HUDEP-2 (cell line): Measurements from ENCODE around the gene NIP7.

ENCODE experiments used
- DNase-seq, 76 experiments: peaks; one replicate each; lab custom pipeline; 2025; ENCODE audit not compliant: unreplicated experiment in 76 of 76; lab: John Stamatoyannopoulos, UW

The NIP7 gene

DNA sequence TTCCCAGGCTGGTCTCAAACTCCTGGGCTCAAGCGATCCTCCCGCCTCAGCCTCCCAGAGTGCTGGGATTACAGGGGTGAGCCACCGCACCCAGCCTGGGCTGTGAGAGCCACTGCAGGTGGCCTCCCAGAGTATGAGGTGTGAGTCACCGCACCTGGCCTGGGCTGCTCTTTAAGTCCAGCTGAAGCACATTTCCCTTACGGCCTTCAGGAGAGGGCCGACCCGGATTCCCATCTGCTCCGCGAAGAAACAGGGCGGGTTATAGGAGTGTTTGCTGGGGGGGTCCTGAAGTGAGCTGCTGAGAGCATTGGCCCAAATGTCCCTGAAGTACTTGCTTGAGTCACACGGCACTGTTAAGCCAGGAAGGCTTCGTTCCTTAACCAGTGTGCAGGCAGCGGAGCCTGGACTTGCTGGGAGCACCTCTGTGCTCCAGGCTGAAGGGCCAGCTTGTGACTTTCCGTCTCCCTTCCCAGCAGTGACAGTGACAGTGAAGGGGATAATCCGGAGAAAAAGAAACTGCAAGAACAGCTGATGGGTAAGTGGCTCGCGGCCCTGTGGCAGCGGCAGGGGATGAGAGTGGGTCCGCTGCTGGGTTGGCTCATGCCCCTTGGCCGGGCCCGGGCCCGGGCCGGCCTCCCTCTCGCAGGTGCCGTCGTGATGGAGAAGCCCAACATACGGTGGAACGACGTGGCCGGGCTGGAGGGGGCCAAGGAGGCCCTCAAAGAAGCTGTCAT, 21.2 kb upstream of the NIP7 start:
- no peak for DNase-seq

DNA sequence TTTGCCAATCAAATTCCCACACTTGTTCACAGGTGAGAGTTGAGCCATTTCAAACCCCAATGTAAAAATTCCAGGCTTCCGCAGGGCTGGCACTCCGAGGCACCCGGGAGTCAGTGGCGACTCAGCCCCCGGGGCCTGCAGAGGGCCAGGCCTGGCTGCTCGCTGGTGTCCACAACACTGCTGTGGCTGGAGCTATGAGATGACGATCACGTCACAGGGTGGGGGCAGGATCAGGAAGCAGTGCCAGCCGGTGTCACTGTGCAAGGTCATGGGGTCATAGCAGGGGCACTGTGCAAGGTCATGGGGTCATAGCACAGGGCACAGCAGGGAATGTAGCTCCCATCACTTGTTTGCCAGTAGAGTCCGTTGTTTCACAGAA, 20.7 kb upstream of the NIP7 start:
- DNase-seq = no peak

DNA sequence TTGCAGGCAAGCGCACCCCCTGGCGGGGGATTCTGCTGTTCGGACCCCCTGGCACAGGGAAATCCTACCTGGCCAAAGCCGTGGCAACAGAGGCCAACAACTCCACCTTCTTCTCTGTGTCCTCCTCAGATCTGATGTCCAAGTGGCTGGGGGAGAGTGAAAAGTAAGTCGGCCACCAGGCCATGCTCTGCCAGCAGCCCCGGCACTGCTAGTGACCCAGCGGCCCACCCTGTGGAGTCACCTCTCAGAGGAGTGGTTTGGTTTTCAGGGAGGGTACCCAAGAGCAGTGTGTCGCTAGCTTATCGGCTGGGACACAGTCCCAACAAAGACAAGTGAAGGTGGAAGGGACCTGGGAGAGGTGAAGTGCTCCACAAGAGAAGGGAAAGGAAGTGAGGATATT, 20.2 kb upstream of the NIP7 start:
- no peak for DNase-seq

DNA sequence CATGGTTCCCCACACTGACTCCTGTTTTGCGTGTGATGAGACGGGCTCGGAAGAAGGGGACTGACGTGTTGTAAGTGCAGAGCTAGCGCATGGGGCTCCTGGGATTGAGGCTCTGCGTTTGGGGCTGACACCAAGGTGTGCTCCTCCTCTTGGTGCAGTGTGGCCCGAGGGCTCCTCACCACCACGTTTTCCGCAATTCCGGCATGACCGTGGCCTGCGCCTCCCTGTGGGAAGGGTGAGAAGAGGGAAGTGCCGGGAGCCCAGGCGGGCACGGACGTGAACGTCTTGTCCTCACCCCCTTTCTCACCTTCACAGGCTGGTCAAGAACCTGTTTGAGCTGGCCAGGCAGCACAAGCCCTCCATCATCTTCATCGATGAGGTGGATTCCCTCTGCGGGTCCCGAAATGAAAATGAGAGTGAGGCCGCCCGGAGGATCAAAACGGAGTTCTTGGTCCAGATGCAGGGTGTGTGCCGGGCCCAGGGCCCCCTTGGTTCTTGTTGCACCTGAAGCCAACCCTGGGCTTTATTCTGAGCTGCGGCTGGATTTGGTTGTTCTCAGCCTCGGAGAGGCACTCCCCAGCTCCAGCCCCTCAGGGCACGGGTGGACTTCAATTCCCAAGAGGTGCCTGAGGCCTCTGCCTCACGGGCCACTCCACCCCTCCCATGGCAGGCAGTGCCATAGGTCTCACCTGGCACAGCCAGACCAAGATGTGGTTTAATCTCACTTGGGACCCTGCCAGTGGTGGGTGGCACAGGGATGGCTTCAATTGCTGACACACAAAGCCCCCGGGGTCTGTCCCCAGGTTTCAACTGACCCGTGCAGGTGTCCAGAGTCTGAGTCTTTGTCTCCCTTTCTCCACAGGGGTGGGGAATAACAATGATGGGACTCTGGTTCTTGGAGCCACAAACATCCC, 19.5 kb upstream of the NIP7 start:
- DNase-seq = no peak

DNA sequence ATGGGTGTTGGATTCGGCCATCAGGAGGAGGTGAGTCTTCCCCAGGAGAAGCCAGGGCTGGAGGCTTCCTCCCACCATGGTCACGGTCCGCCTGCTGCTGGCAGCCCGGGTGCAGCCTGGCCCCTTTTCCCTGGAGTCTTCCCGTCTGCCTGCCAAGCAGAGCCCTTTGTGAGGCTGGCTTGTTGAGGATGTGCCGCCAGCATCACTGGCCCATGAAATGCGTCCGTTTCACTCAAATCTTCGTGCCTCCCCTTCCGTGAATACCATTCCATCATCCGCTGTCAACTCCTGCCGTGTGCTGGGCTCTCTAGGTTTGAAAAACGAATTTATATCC, 18.9 kb upstream of the NIP7 start:
- DNase-seq = no peak

DNA sequence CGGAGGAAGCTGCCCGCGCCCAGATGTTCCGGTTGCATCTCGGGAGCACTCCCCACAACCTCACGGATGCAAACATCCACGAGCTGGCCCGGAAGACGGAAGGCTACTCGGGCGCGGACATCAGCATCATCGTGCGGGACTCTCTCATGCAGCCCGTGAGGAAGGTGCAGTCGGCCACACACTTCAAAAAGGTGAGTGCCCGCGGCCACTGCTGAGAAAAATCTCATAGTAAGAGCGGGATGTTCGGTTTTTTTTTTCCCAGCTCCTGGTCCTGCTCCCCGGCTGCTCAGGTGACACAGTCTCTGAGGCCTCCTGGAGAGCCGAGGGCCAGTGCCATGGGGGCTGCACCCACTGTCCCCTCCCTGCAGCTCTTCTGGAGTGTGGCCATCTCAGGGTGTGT, 18.5 kb upstream of the NIP7 start:
- DNase-seq = no peak

DNA sequence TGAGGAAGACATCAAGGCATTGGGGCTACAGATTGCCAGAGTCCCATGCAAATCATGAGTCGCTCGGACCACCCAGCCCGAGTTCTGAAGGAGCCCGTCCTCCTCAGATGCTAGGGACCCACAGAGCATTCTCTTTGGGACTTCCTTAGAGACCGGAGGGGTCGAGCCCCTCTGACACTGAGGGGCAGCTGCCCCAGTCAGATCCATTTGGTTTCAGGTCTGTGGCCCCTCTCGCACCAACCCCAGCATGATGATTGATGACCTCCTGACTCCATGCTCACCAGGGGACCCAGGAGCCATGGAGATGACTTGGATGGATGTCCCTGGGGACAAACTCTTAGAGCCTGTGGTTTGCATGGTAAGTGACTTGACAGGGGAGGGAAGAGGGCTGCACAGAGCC, 17.2 kb upstream of the NIP7 start:
- no peak for DNase-seq

DNA sequence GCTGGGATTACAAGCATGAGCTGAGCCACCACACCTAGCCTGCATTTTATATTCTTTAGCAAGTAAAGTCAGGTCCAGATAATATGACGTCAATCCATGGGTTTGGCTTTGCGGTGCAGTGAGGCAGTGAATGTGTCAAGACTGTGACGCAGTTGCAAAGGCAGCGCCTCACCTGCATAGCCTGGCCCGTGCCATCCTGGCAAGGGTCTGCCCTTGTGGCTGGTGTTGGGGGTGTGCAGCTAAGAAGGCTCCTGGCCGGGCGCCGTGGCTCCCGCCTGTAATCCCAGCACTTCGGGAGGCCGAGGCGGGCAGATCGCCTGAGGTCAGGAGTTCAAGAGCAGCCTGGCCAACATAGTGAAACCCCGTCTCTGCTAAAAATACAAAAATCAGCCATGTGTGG, 16.2 kb upstream of the NIP7 start:
- DNase-seq = no peak

DNA sequence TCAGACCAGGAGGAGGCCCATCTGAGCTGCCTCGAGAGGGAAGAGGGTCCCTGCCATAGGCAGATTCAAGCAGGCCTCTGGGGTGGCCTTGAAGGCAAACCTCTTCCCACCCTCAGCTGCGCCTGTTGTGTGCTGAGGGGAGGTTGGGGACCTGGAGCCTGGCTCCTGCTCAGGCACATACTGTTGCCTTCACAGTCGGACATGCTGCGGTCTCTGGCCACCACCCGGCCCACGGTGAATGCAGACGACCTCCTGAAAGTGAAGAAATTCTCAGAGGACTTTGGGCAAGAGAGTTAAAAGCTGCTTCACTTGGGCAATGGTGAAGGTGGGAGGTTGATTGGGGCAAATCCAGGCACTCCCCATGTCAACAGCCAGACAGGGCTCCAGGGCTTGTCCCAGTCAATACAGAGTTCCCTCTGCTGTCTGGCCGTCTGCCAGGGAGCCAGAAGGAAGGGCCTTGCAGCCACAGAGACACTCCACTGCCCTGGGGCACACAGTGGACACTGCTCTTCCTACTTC, 15.5 kb upstream of the NIP7 start:
- peak in 12 of 76 experiments; percentile 5 to 35 (median 18) for DNase-seq

DNA sequence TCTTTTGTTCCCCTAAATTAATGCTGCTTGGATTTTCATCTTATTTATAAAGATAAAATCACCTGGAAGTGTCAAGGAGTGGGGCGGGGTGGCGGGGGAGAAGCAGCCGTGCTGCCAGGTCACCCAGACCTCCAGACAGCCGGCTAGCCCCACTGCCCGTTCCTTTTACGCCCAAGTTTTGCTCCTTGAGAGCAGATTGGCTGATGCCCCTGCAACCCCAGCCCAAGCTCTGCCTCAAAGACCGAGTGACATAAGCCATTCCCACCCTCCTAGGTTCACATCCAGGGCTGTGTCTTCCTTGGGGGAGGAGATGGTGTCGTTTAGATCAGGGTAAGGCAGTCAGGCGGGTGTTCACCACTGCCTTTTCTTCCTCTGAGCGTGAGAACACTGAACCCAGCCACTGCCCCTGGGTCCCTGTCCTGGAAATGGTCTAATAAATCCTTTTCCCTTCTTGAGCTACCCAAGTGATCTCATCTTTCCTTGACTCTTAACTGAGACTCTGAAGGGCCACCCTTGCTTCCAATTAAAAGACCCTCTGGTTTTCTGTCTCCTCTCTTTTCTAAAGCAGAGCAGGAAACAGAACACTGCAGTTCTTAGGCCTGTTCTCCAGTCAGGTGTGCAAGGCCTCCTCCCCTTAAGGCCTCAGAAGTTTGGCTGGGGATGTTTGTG, 14.9 kb upstream of the NIP7 start:
- no peak for DNase-seq

DNA sequence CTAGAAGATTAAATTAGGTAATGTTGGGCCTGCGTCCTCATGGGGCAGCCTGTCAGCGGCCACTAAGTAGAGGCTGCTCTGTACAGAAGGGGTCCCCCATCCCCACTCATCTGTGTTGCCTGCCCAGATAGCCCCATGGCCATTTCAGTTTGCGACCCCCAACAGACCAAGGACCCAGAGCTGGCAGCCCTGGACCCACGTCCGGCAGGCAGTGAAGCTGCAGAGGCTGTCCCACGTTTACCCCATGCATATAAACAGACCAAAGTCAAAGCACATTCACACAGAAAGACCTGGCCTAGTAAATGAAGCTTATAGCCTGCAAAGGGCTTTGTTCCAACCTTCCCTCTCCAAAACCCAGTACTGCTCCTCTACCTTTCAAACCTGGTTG, 13.8 kb upstream of the NIP7 start:
- no peak for DNase-seq

DNA sequence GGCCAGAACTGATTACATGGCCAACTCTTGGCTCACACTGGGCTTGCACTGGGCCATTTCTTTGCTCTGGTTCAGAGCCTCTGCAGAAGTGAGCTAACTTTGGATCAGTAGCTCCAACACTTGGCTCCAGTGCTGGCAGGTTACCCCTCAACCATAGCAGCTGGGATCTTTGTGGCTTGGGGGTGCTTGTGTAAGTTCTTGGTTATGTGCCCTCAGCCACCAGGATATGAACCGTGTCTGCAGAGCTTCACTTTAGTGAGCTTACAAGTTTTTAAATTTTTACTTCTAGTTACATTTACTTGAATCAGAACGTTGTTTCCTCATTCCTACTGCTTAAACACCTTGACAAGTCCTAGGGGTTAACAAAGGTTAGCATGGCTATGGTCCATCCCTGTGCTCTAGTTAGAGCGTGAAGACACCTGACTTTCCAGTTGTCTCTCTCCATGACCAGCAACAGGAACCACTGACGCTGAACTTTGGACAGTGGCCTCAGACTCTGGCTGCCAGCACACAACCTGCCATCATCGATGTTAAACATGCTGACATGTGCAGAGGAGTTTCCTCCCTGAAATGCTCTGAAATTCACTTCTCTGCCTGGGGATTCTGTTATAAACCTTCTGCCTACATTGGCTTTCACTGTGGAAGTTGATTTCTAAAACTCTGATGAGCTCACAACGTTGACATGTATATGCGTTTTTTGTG, 13.2 kb upstream of the NIP7 start:
- DNase-seq = no peak

DNA sequence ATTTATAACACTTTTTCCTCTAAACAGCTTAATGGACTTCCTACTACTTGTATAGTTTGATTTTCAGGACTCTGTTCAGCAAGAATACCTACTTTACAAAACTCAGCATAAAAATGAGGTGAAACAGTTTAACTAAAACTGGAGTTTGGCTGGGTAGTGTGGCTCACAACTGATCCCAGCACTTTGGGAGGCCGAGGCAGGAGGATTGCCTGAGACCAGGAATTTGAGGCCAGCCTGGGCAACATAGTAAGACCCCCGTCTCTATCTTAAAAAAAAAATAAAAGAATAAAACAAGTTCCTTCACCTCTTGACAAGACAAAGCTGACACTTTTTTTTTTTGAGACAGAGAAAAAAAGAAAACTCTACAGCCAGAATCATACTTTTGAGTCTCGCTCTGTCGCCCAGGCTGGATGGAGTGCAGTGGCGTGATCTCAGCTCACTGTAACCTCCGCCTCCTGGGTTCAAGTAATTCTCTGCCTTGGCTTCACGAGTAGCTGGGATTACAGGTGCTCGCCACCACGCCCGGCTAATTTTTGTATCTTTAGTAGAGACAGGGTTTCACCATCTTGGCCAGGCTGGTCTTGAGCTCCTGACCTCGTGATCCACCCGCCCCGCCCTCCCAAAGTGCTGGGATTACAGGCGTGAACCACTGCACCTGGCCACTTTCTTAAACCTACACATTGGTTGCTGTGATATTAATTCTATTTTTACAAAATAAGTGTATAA, 11.8 kb upstream of the NIP7 start:
- DNase-seq = no peak

DNA sequence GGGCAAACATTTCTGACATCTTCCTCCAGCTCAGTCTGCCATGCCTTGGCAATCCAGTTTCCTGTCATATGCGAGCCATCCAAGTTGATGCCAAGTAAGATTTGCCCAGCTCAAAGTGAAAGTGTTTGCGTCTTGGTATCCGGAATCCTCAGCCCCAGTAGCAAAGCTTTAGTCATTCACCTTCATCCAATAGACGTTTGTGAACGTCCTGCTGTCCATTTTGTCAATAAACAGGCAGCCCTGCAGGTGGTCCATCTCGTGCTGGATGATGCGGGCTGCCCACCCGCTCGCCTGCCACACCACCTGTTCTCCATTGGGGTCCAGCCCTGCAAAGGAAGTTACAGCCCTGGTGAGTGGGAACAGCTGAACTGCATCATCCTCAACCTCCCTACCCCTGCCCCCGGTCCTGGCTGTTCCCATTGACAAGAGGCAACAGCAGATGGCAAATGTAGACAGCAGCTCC, 10.7 kb upstream of the NIP7 start:
- no peak for DNase-seq

DNA sequence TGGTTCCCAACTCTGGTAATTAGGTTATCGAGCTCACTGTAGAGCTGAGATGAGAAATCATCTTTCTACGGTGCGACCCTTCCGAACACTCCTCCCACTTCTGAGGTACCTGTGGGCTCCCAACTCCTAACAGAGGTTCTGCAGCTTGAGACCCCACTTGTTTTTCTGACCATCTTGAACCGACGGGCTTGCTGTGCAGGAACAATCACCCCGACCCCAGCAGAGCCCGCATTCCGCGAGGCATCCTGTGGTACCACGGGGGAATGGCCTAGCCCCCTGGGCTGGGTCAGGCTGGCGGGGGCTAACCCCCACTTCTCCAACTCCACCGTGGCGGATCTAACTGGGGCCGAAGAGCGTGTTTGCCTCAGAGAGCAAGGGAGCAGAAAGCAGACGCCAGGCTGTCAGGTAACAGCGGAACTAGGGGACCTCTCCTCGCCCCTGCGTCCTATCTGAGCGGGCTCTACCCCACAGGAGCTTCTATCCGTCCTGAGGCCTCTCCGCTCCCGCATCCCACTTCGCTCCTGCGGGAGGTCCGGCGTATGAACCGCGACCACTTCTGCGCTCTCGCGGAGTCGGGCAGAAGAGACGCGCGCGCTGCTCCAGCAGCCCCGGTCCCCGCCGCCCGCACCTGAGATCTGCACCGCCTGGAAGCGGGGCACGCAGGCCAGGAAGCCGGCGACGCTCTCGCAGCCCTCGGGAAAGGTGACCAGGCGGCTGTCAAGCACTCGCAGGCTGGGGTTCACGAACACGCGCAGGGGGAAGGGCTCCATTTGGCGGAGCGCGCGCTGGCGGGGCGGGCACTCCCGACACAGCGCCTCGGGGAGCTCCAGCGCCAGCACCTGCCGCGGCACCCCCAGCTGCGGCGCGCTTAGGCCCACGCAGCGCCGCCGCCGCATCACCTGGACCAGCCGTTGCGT, 9.9 kb upstream of the NIP7 start:
- DNase-seq = peak in 16 of 76 experiments; percentile 11 to 46 (median 24)

DNA sequence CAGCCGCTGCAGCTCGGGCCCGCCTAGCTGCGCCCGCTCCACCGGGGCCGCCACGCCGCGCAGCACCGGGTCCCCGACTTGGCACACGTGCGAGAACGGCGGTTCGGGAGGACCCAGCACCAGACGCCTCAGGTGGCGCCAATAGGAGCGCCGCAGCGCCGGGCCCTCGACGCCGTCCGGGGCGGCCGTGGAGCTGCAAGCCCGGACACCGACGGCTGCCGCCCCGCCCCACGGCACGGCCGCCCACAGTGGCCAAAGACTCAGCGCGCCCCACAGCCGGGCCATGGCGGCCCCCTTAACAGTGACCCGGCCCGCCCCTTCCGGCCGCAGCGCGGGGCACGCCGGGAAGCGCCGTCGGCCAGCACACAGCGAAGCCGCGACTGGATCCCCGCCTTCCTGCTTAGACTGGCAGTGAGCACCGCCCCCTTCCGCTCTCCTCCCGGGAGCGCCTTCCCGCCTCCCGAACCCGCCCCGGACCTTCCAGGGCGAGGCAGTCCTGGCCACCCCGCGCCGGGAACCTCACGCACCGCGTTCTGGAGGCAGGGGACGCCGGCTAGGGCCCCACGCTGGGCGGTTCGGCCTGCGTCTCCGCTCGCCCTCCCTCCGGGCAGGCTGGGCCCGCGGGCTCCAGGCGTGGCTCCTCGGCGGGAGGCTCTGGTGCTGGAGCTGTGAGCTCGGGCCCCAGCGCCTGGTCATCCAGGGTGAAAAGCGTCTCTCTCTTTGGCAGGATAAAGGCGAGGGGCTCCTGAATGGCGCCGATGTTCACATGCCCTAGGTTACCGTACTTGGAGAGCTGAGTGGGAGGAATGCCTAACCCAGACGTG, 9.1 kb upstream of the NIP7 start, which contains the start of gene PDF:
Gene PDF (minus strand): TSS at position 303 of the 824 bp plus-strand sequence. CDS start 18 bp downstream, at position 285.
- DNase-seq = peak in 73 of 76 experiments; percentile 24 to 91 (median 81)

DNA sequence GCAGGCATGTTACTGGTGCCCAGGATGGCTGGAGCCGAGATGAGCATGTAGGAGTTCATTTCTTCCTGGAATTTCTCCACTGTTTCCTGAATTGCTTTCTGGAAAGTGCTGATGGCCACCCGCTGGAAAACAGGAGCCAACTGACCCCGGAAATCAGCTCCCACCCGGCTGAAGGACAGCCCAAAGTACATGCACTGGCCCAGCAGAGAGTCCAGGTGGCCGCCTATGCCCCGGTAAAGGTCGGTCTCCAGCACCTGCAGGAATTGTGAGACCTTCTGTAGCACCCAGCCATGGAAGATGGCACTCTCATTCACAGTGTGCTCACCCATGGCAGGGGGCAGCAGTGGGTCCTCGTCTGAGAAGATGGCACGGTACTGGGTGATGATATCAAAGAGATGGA, 4.9 kb upstream of the NIP7 start:
- DNase-seq = no peak
